Lower leg skin (tissue), 4 donors: ENCODE data around the gene LIN7A. TPM values are rescaled to one million over a fixed set of nuclear protein-coding genes. Genes with fewer than 3 reads are reported as not detected.
A peak's percentile ranks its signal among the peaks of the same experiment; 100 is the strongest.

Source experiments
- DNase-seq, 2 donors: peaks; one replicate each; pipeline ENCODE4 v3.0.0-alpha.2; 2019; ENCODE audit warnings: low spot score in 2 of 2
- H3K4me3 ChIP-seq: fragments of 200-600 bp; sonication (generic); 2 replicates; pipeline ENCODE4 v1.5.1; 2017; ENCODE audit warnings: mild to moderate bottlenecking, low read depth; ENCODE audit not compliant: poor library complexity, severe bottlenecking
- POLR2A ChIP-seq, 2 donors: fragments of 450-650 bp; IDR thresholded peaks; one replicate each; pipeline ENCODE4 v1.6.1; 2016 to 2017; ENCODE audit warnings: antibody characterized with exemption in 2 of 2, mild to moderate bottlenecking in 1 of 2, moderate library complexity in 1 of 2
- WGBS, 2 donors: methylation state at CpG; one replicate each; pipeline ENCODE4 v1.1.5; 2018; 5-methylcytosine and 5-hydroxymethylcytosine counted together
- intact Hi-C: fragments of 100-400 bp; cut with DNase I; formaldehyde crosslinking; loops from one replicate; pipeline ENCODE4 v1.15.0; 2023; ENCODE audit warnings: low total_unique reads
- total RNA-seq, 4 donors: library from RNA; depleted of rRNA; stranded (reverse); fragments of >200 nt; gene quantifications; one replicate each; pipeline ENCODE4 v1.1.0, GENCODE V29; 2016
- TF ChIP-seq, protein P1 (sequence below), 3 donors: fragments of 450-650 bp; IDR thresholded peaks; one replicate each; pipeline ENCODE4 v1.5.1; 2016; ENCODE audit warnings: antibody characterized with exemption in 3 of 3, mild to moderate bottlenecking in 3 of 3, moderate library complexity in 2 of 3

The LIN7A gene
- total RNA-seq, 4 donors from 2014 or later: 0.34 to 3.8 (median 0.64) TPM

DNA sequence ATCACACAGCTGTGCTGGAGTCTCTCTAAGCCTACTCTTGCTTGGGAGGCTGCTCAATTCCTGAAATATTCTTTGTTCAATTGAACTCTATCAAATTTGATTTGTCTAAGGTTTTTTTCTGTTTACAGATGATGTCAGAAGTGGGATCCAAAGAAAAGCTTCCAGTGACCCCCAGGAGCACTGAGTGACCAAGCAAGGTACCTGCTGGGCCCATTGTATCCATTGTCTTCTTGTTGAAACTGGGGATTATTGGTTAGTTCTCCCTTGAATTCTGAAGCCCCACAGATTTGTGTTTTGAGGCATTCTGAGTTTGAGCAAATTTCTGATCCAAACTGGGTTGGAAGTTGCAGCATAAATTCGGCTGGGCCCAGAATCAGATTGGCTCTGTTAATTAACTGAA lies 156.4 kb downstream of the LIN7A start:
- 90 to 92% methylated on average over 1 of the region's 1 CpG for WGBS, 2 donors
- TF ChIP-seq, protein P1, sequence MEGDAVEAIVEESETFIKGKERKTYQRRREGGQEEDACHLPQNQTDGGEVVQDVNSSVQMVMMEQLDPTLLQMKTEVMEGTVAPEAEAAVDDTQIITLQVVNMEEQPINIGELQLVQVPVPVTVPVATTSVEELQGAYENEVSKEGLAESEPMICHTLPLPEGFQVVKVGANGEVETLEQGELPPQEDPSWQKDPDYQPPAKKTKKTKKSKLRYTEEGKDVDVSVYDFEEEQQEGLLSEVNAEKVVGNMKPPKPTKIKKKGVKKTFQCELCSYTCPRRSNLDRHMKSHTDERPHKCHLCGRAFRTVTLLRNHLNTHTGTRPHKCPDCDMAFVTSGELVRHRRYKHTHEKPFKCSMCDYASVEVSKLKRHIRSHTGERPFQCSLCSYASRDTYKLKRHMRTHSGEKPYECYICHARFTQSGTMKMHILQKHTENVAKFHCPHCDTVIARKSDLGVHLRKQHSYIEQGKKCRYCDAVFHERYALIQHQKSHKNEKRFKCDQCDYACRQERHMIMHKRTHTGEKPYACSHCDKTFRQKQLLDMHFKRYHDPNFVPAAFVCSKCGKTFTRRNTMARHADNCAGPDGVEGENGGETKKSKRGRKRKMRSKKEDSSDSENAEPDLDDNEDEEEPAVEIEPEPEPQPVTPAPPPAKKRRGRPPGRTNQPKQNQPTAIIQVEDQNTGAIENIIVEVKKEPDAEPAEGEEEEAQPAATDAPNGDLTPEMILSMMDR (IDR thresholded peaks at IDR 0.05): no peak
- TF ChIP-seq POLR2A (IDR thresholded peaks at IDR 0.05): no peak
- H3K4me3 ChIP-seq: no peak overlapping the region
- intact Hi-C loops: no loop called here
- no peak for DNase-seq

DNA sequence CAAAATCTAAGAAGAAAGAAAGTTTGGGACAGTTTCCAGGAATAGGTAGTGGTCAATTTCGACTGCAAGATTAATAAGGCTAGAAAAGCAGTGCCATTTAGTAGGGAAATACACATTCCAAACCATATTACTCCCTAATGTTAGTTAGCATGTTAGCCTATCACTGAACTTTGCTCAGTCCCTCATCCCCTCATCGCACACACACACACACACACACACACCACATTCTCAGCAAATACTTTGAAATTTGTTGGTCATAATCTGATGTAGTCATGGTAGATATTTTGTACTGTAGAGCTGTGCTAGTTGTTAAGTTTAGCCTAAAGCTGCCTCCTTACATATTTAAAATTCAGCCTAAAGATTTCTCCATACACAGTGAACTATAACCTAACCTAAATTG lies 157.0 kb downstream of the LIN7A start:
- TF ChIP-seq POLR2A (IDR thresholded peaks at IDR 0.05): no peak
- TF ChIP-seq, protein P1 (IDR thresholded peaks at IDR 0.05): no peak
- WGBS, 2 donors: 74 to 78% methylated on average over 2 of the region's 2 CpGs
- no peak for DNase-seq
- intact Hi-C loops: no loop called here
- no peak overlapping the region for H3K4me3 ChIP-seq

DNA sequence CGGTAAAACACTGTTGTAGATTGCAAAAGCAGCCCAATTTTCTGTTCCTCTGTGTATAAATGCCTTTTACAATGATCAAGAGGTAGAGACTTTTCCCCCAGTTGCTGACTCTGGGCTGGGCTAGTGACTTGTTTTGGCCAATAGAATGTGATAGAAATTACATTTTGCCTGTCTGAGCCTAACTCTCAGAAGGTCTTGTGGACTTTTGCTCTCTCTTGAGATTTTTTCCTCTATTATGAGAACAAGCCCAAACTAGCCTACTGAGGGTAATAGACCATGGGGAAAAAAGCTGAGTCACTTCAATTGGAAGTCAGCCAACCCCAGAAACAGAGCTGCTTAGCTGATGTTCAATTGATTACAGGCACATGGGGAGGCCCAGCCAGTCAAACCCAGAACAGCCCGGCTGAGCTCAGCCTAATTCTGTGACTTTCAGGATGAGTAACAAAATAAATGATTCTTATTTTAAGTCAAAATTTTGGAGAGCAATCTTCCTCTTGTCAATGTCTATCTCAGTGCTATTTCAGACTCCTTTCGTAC lies 159.7 kb downstream of the LIN7A start:
- DNase-seq: peak in 1 of 2 donors; percentile 71
- WGBS, 2 donors: 37 to 38% methylated on average over 3 of the region's 3 CpGs
- intact Hi-C loops: no loop called here
- H3K4me3 ChIP-seq: no peak overlapping the region
- no peak for TF ChIP-seq POLR2A (IDR thresholded peaks at IDR 0.05)
- TF ChIP-seq, protein P1 (IDR thresholded peaks at IDR 0.05): no peak

DNA sequence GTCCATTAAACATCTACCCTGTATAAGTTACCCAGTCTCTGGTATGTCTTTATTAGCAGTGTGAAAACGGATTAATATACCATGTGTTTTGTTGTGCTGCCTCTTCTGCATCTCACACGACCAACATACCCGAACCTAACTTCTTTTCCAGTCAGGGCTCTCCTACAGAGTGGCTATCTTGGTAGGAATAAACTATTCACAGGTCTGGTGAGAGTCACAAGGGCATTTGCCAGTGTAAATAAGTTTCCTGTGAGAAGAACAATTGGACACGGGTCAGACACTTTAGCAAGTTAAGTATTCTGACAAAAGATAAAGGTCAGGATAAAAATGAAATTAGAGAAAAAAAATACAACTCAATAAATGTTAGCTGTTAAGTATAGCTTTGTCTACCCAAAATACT lies 160.1 kb downstream of the LIN7A start:
- TF ChIP-seq, protein P1 (IDR thresholded peaks at IDR 0.05): no peak
- TF ChIP-seq POLR2A (IDR thresholded peaks at IDR 0.05): no peak
- intact Hi-C loops: no loop called here
- no peak for DNase-seq
- WGBS, 2 donors: 73 to 76% methylated on average over 4 of the region's 4 CpGs
- H3K4me3 ChIP-seq: no peak overlapping the region

DNA sequence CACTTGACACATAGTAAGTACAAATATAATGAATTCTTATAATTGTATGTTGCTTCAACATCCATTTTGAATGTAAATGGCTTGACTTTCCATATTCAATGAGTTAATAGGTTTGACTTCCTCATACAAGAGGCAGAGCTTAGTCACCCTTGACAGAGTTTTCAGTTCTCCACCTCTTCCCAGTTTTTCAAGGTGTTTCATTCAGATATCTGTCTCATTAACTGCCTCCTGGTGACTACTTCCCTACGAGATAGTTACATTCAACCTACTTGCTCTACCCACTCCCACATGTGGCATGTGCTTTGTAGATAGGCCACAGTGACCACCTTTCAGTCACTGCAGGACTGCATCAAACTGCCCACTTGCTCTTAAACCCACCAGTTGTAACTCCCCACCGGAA lies 161.0 kb downstream of the LIN7A start:
- no peak for DNase-seq
- TF ChIP-seq, protein P1 (IDR thresholded peaks at IDR 0.05): no peak
- no peak for TF ChIP-seq POLR2A (IDR thresholded peaks at IDR 0.05)
- intact Hi-C loops: no loop called here
- H3K4me3 ChIP-seq: no peak overlapping the region
- WGBS, 2 donors: 85 to 93% methylated on average over 2 of the region's 2 CpGs

DNA sequence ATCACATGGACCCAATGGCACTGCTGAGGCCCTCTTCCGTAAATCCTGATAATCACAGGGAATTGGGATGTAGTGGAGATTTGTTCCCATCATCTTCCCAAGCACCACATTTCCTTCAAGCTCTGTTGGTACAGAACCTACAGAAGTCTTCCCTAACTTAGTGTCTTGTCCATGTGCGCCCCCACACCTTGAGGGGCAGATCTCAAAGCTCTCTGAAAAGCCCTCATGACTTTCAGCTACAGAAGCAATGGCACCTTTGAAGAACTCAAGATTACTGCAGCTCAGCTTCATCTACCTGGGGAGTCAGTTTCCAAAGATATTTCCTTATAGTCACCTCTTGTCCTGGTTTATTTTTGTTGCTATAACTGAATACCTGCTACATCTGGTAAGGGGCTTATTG lies 166.8 kb downstream of the LIN7A start:
- WGBS, 2 donors: 97 to 100% methylated on average over 2 of the region's 2 CpGs
- TF ChIP-seq, protein P1 (IDR thresholded peaks at IDR 0.05): no peak
- no peak for TF ChIP-seq POLR2A (IDR thresholded peaks at IDR 0.05)
- DNase-seq: no peak
- intact Hi-C loops: no loop called here
- no peak overlapping the region for H3K4me3 ChIP-seq
